C1 segment of cervical spinal cord (tissue), 14 donors: ENCODE data around the gene VPS8.

Experiments
- DNase-seq, 14 donors: peaks; one replicate each; lab custom pipeline; 2025; lab: John Stamatoyannopoulos, UW

Gene VPS8

DNA sequence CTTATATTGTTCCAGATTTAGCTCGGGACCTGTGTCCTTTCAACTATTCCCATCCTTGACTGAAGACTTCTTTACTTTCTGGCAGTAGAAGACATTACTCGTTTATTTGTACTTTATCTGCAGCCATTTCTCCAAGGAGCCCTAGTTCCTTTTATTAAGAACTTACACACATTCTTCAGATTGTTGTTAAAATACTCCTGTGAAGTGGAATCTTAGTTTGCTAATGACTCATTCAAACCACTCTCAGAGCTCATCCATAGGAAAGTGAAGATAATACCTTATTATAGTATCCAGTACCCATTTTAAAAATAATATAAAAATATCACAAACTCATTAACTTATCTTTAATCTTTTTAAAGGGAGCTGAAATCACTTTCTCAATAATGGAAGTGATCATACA, 277.4 kb downstream of the VPS8 start:
- DNase-seq: no peak

DNA sequence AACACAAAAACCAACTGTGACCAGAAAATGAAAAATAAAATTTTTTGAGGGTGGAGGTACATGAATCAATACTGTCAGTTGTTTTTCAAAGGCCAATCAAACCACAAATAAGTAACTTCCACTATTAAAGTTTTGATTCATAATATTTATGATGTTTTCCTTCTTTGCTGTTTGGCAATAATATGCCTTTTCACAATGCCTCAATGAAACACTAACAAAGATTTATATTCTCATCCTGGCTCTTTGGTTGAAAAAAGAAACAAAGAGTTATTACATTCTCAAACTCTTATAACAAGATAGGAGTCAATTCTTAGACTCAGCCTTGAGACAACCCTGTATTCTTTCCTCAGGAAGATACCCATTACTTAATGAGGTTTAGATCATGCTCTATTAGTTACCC, 277.8 kb downstream of the VPS8 start:
- no peak for DNase-seq

DNA sequence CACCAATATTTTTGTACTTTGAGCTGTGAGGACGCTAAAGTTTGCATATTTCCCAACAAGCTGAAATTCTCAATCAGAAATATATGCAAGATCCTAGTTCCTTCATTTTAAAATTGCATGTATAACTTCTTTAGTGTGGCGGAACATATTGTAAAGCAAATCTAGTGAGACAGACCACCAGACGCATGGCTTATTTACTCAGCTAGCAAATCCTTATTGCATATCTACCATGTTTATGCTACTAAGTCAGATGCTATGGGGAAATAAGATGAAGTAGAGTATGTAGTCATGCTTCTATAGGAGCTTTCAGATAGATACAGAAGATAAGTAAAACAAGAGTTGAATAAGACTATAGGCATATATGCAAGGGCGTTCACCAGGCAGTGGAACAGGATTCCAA, 278.8 kb downstream of the VPS8 start:
- DNase-seq: no peak

GRCh38 chr3:185093116-185093515, 281.1 kb downstream of the VPS8 start:
- no peak for DNase-seq

GRCh38 chr3:185094697-185095096, 282.7 kb downstream of the VPS8 start:
- DNase-seq: peak in 1 of 14 donors; percentile 74
